ENCODE measurements around the gene STON2.

The STON2 gene

GRCh38 chr14:81406863-81407262 lies 6.7 kb upstream of the STON2 start:
- DNase-seq (ENCODE audit: low read depth): peak; percentile 66
- no peak for TF ChIP-seq CTCF (conservative IDR thresholded peaks at IDR 0.05; ENCODE audit: low read length)
- no peak overlapping the region for H3K4me3 ChIP-seq (ENCODE audit: low read length)

- H3K4me3 ChIP-seq (ENCODE audit: low read length): no peak overlapping the region
- DNase-seq (ENCODE audit: low read depth): peak; percentile 19
- no peak for TF ChIP-seq CTCF (conservative IDR thresholded peaks at IDR 0.05; ENCODE audit: low read length)
Measured at GRCh38 chr14:81402123-81402495, 2.0 kb upstream of the STON2 start.

GRCh38 chr14:81401420-81402122 lies 1.4 kb upstream of the STON2 start:
- peak overlapping the region; percentile 0; the same call in 1 of the 2 replicates for H3K4me3 ChIP-seq (ENCODE audit: low read length)
- peak; percentile 96 for DNase-seq (ENCODE audit: low read depth)
- TF ChIP-seq CTCF (conservative IDR thresholded peaks at IDR 0.05; ENCODE audit: low read length): no peak

- no peak overlapping the region for H3K4me3 ChIP-seq (ENCODE audit: low read length)
- TF ChIP-seq CTCF (conservative IDR thresholded peaks at IDR 0.05; ENCODE audit: low read length): no peak
- DNase-seq (ENCODE audit: low read depth): peak; percentile 100
Measured at GRCh38 chr14:81400852-81401251, 728 bp upstream of the STON2 start.

- TF ChIP-seq CTCF (conservative IDR thresholded peaks at IDR 0.05; ENCODE audit: low read length): no peak
- DNase-seq (ENCODE audit: low read depth): no peak
- H3K4me3 ChIP-seq (ENCODE audit: low read length): no peak overlapping the region
Measured at GRCh38 chr14:81398196-81398891, 1.8 kb downstream of the STON2 start.

- no peak for TF ChIP-seq CTCF (conservative IDR thresholded peaks at IDR 0.05; ENCODE audit: low read length)
- DNase-seq (ENCODE audit: low read depth): peak; percentile 9
- no peak overlapping the region for H3K4me3 ChIP-seq (ENCODE audit: low read length)
Measured at GRCh38 chr14:81396113-81396512, 4.0 kb downstream of the STON2 start.

- no peak for DNase-seq (ENCODE audit: low read depth)
- H3K4me3 ChIP-seq (ENCODE audit: low read length): no peak overlapping the region
- TF ChIP-seq CTCF (conservative IDR thresholded peaks at IDR 0.05; ENCODE audit: low read length): no peak
Measured at GRCh38 chr14:81394739-81395138, 5.4 kb downstream of the STON2 start.
